Ovary (tissue), 3 donors: ENCODE data around the gene MAN2A1.

Experiments
- EP300 ChIP-seq: sonication (generic); formaldehyde crosslinking; IDR thresholded peaks from one replicate; pipeline ENCODE4 v1.6.1; 2017; ENCODE audit warnings: antibody characterized with exemption
- TF ChIP-seq, protein P1 (sequence below), 3 donors: fragments of 450-650 bp in 2 of 3; fragments of 200-600 bp in 1 of 3; IDR thresholded peaks; one replicate each; pipeline versions ENCODE4 v1.5.1 to v1.8.0; 2016 to 2022; ENCODE audit warnings: antibody characterized with exemption in 3 of 3, mild to moderate bottlenecking in 1 of 3
- donor health status: DM: no; HTN: no; CAD: no.

DNA sequence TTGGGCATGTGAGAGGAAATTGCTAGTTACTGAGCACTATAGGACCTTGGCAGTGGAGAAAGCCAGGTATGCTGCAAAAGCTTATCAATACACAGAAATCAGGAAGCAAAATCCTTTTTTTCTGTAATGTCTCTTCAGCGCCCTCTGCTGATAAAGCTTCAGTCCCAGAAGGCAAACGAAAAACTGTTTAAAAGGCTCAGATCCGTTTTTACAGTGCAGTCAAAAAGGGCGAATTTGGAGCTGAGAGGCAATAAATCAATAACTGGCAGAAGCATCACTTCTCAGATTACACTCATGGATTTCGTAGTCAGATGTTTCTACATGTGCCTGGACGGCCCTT lies 1.1 kb upstream of the MAN2A1 start:
- TF ChIP-seq, protein P1, sequence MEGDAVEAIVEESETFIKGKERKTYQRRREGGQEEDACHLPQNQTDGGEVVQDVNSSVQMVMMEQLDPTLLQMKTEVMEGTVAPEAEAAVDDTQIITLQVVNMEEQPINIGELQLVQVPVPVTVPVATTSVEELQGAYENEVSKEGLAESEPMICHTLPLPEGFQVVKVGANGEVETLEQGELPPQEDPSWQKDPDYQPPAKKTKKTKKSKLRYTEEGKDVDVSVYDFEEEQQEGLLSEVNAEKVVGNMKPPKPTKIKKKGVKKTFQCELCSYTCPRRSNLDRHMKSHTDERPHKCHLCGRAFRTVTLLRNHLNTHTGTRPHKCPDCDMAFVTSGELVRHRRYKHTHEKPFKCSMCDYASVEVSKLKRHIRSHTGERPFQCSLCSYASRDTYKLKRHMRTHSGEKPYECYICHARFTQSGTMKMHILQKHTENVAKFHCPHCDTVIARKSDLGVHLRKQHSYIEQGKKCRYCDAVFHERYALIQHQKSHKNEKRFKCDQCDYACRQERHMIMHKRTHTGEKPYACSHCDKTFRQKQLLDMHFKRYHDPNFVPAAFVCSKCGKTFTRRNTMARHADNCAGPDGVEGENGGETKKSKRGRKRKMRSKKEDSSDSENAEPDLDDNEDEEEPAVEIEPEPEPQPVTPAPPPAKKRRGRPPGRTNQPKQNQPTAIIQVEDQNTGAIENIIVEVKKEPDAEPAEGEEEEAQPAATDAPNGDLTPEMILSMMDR (IDR thresholded peaks at IDR 0.05), result no peak
- TF ChIP-seq EP300, result no peak
